GM10248 (cell line): ENCODE results near the gene ZNF19.

ENCODE experiments used
- CTCF ChIA-PET: fragments of 300-600 bp; sonication (Branson Sonifier 250); formaldehyde crosslinking; extraction: SDS; loops from one replicate; lab custom pipeline; 2021; ENCODE audit warnings: antibody characterized with exemption; lab: Yijun Ruan, JAX
- POLR2A ChIA-PET: fragments of 350-650 bp; sonication (Branson Sonifier 250); formaldehyde crosslinking; extraction: SDS; loops from one replicate; lab custom pipeline; 2020; ENCODE audit warnings: antibody characterized with exemption; lab: Yijun Ruan, JAX
- DNase-seq: peaks from one replicate; pipeline ENCODE4 v3.0.0; 2012; ENCODE audit errors: extremely low spot score
- TF ChIP-seq, protein P1 (sequence below): IDR thresholded peaks from 2 replicates; pipeline ENCODE4 v1.5.1; 2012; ENCODE audit warnings: mild to moderate bottlenecking, low read depth; ENCODE audit errors: extremely low read depth, missing control alignments, control extremely low read depth

ZNF19 gene

GRCh38 chr16:71480956-71481355, 8.2 kb downstream of the ZNF19 start:
- DNase-seq: no peak
- CTCF ChIA-PET: interaction anchor here (0.7 to 2.3 kb wide), 5 partner anchors 9 to 21 kb away, joined by 3 to 10 read pairs (median 3); partner anchors contain the start of gene ZNF23
- TF ChIP-seq, protein P1, sequence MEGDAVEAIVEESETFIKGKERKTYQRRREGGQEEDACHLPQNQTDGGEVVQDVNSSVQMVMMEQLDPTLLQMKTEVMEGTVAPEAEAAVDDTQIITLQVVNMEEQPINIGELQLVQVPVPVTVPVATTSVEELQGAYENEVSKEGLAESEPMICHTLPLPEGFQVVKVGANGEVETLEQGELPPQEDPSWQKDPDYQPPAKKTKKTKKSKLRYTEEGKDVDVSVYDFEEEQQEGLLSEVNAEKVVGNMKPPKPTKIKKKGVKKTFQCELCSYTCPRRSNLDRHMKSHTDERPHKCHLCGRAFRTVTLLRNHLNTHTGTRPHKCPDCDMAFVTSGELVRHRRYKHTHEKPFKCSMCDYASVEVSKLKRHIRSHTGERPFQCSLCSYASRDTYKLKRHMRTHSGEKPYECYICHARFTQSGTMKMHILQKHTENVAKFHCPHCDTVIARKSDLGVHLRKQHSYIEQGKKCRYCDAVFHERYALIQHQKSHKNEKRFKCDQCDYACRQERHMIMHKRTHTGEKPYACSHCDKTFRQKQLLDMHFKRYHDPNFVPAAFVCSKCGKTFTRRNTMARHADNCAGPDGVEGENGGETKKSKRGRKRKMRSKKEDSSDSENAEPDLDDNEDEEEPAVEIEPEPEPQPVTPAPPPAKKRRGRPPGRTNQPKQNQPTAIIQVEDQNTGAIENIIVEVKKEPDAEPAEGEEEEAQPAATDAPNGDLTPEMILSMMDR: no peak
- POLR2A ChIA-PET: no interaction called here

- ChIA-PET POLR2A (no interaction called here), CTCF (interaction anchor here (0.6 to 1.4 kb wide), 3 partner anchors 21 to 132 kb away, joined by 3 read pairs; no protein-coding TSS in a partner anchor)
- TF ChIP-seq, protein P1: peak; percentile 26
- DNase-seq: no peak
Observed at GRCh38 chr16:71479420-71479819, 9.7 kb downstream of the ZNF19 start.

- ChIA-PET CTCF (interaction anchor here (0.6 to 1.5 kb wide), 4 partner anchors 14 to 135 kb away, joined by 3 read pairs; partner anchors contain the start of gene ZNF23), POLR2A (no interaction called here)
- no peak for DNase-seq
- TF ChIP-seq, protein P1: no peak
Observed at GRCh38 chr16:71476457-71477124, 12.5 kb downstream of the ZNF19 start.

DNA sequence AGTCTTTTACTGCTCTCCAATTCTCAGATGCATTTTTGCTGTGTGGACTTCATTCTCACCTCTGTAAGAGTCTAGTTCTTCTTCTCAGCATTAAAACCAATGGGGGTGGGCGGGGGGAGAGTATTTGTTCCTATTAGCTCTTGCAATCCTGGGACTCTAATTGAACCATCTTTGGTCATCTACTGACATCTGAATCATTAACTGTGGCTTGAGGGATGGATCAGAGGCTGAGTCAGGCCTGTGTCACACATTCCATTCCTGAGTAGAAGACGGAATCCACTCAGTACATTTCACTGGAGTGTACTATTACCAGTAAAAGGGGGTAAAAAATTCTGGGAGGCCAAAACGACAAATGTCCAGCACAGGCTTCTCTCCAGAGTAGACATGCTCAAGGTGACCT, 14.3 kb downstream of the ZNF19 start:
- no peak for DNase-seq
- TF ChIP-seq, protein P1: no peak
- ChIA-PET POLR2A (no interaction called here), CTCF (interaction anchor here (1.8 to 4.5 kb wide), 2 partner anchors 9 to 11 kb away, joined by 5 to 18 read pairs; partner anchors contain the start of gene ZNF23)

DNA sequence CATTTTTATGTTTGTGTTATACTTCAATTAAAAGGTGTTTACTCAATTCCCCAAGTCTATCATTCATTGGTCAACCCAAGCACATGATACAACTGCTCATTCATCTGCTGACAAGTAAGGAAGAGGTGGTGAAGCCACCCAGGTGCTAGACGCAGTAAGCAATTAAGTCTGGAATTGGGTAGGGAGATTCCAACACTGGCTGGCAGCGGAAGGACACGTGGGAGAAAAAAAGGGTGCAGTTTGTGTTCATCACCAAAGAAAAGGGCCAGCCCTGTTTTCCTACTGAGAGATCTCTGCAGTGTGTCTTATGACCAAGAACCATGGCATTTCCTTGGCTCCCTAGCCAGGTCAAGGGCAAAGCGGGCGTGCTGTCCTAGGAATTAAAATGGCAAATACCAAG, 15.2 kb downstream of the ZNF19 start:
- ChIA-PET POLR2A (no interaction called here), CTCF (interaction anchor here (1.8 to 4.5 kb wide), 2 partner anchors 10 kb away, joined by 5 to 18 read pairs; partner anchors contain the start of gene ZNF23)
- TF ChIP-seq, protein P1: no peak
- no peak for DNase-seq

GRCh38 chr16:71472931-71473330, 16.2 kb downstream of the ZNF19 start:
- TF ChIP-seq, protein P1: no peak
- CTCF ChIA-PET: interaction anchor here (1.0 to 4.5 kb wide), 4 partner anchors 8 to 100 kb away, joined by 3 to 18 read pairs (median 4); partner anchors contain the start of gene ZNF23
- POLR2A ChIA-PET: no interaction called here
- no peak for DNase-seq
